Epidermal melanocyte (primary cell): ENCODE data around the gene GOLGA6L4.
"Not testable (repeated sequence)": the region's sequence is repeated elsewhere in the genome, so short reads cannot be mapped to it uniquely, and the experiment has no call there.

Source experiments
- DNase-seq: peaks from one replicate; pipeline ENCODE4 v3.0.0; 2011; ENCODE audit warnings: low spot score; ENCODE audit not compliant: insufficient read length

Gene GOLGA6L4

GRCh38 chr15:84235573-84235972, at the start of gene GOLGA6L4:
TSS of gene GOLGA6L4 (plus strand) at chr15:84235773. CDS start at chr15:84235835, 62 bp downstream.
- DNase-seq: not testable (repeated sequence)

- not testable (repeated sequence) for DNase-seq
Observed at GRCh38 chr15:84192982-84193381, 42.6 kb upstream of the GOLGA6L4 start.

GRCh38 chr15:84195603-84196002, 40.0 kb upstream of the GOLGA6L4 start:
- DNase-seq: not testable (repeated sequence)

GRCh38 chr15:84196530-84197188, 38.9 kb upstream of the GOLGA6L4 start:
- DNase-seq: not testable (repeated sequence)

- DNase-seq: not testable (repeated sequence)
Observed at GRCh38 chr15:84199865-84200264, 35.7 kb upstream of the GOLGA6L4 start.

GRCh38 chr15:84246441-84246840, 10.9 kb downstream of the GOLGA6L4 start:
- DNase-seq: not testable (repeated sequence)
